Osteocyte (in vitro differentiated cells): ENCODE measurements around the gene SYT2. TPM values are rescaled to one million over a fixed set of nuclear protein-coding genes. Genes with fewer than 3 reads are reported as not detected.
"Not testable (repeated sequence)": the region's sequence is repeated elsewhere in the genome, so short reads cannot be mapped to it uniquely, and the experiment has no call there.

Source experiments
- DNase-seq: peaks from one replicate; pipeline ENCODE4 v3.0.0; 2021; ENCODE audit warnings: mixed read lengths; ENCODE audit not compliant: unreplicated experiment; ENCODE audit errors: extremely low spot score
- H3K27ac Mint-ChIP-seq: one replicate; pipeline ENCODE4 v1.8.0; 2021; ENCODE audit warnings: mild to moderate bottlenecking, mixed read lengths; ENCODE audit not compliant: unreplicated experiment
- H3K27me3 Mint-ChIP-seq: one replicate; pipeline ENCODE4 v1.8.0; 2021; ENCODE audit warnings: mixed read lengths; ENCODE audit not compliant: unreplicated experiment
- H3K36me3 Mint-ChIP-seq: one replicate; pipeline ENCODE4 v1.8.0; 2021; ENCODE audit warnings: mixed read lengths; ENCODE audit not compliant: unreplicated experiment
- H3K4me1 Mint-ChIP-seq: one replicate; pipeline ENCODE4 v1.8.0; 2021; ENCODE audit warnings: mixed read lengths; ENCODE audit not compliant: unreplicated experiment
- H3K4me3 Mint-ChIP-seq: one replicate; pipeline ENCODE4 v1.8.0; 2021; ENCODE audit warnings: mild to moderate bottlenecking, moderate library complexity, mixed read lengths; ENCODE audit not compliant: unreplicated experiment
- H3K9me3 Mint-ChIP-seq: one replicate; pipeline ENCODE4 v1.8.0; 2021; ENCODE audit warnings: mixed read lengths; ENCODE audit not compliant: unreplicated experiment
- total RNA-seq: library from RNA; stranded (reverse); gene quantifications from 2 replicates; pipeline ENCODE4 v1.2.1, GENCODE V29; 2021
- TF ChIP-seq, protein P1 (sequence below): fragments of 200-600 bp; sonication (generic); IDR thresholded peaks from 2 replicates; pipeline ENCODE4 v1.5.0; 2021; ENCODE audit warnings: antibody characterized with exemption, mild to moderate bottlenecking, moderate library complexity

SYT2 gene
- total RNA-seq, 1 donor from 2014 or later = not detected

DNA sequence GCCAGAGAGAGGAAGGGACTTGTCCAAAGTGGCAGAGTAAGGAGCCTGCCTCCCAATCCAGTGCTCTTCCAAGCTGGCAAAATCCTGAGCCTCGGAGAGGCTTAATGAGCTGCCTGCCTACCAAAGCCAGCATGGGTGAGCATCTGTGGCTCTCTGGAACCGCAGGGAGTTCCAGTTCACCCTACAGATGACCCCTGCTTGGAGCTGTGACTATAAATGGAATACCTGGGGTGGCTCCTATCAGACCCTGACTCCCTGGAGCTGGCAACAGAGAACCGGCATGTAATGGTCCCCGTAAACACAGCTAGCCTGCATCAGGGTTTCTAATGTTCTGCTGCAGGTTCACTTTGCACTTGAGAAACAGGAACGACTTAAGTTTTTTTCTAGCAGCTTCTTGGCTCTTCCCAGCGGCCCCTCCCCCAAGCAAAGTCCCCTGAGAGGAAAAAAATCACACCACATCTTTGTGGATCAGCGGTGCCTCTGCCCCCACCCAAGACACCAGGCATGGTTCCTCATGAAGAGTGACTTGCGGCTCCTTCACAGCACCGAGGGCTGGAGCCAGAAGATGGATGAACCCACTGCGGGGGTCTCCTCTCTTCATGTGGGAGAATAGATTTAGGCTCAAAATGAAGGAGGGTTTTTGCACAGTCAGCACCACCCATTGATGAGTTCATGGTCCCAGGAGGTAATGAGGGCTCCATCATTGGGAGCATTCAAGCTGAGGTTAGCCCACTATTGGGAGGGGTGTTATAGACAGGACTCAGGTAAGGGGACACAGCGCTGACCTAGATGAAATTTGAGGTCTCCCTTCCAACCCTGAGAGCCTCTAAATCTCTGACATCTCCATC lies 79.0 kb downstream of the SYT2 start:
- no peak for DNase-seq
- Mint-ChIP-seq H3K27me3 (peaks cover 30% of the 10 kb centered on the region), H3K27ac (no peak overlapping the region), H3K4me1 (no peaks in the 10 kb centered on the region), H3K4me3 (no peak overlapping the region), H3K9me3 (no peaks in the 10 kb centered on the region), H3K36me3 (no peaks in the 10 kb centered on the region)
- TF ChIP-seq, protein P1, sequence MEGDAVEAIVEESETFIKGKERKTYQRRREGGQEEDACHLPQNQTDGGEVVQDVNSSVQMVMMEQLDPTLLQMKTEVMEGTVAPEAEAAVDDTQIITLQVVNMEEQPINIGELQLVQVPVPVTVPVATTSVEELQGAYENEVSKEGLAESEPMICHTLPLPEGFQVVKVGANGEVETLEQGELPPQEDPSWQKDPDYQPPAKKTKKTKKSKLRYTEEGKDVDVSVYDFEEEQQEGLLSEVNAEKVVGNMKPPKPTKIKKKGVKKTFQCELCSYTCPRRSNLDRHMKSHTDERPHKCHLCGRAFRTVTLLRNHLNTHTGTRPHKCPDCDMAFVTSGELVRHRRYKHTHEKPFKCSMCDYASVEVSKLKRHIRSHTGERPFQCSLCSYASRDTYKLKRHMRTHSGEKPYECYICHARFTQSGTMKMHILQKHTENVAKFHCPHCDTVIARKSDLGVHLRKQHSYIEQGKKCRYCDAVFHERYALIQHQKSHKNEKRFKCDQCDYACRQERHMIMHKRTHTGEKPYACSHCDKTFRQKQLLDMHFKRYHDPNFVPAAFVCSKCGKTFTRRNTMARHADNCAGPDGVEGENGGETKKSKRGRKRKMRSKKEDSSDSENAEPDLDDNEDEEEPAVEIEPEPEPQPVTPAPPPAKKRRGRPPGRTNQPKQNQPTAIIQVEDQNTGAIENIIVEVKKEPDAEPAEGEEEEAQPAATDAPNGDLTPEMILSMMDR = no peak

GRCh38 chr1:202630541-202630940 lies 79.7 kb downstream of the SYT2 start:
- Mint-ChIP-seq H3K36me3 (no peaks in the 10 kb centered on the region), H3K4me1 (no peaks in the 10 kb centered on the region), H3K27me3 (peaks cover 27% of the 10 kb centered on the region), H3K4me3 (no peak overlapping the region), H3K27ac (no peak overlapping the region), H3K9me3 (no peaks in the 10 kb centered on the region)
- DNase-seq = no peak
- TF ChIP-seq, protein P1 = no peak

GRCh38 chr1:202630096-202630495 lies 80.2 kb downstream of the SYT2 start:
- H3K27ac Mint-ChIP-seq, H3K36me3 Mint-ChIP-seq, H3K4me3 Mint-ChIP-seq, H3K4me1 Mint-ChIP-seq, DNase-seq, H3K9me3 Mint-ChIP-seq: not testable (repeated sequence)
- H3K27me3 Mint-ChIP-seq = peaks cover 22% of the 10 kb centered on the region

GRCh38 chr1:202629257-202629811 lies 80.9 kb downstream of the SYT2 start:
- not testable (repeated sequence) for H3K9me3 Mint-ChIP-seq, H3K4me3 Mint-ChIP-seq, H3K36me3 Mint-ChIP-seq, DNase-seq, H3K4me1 Mint-ChIP-seq, H3K27ac Mint-ChIP-seq
- peaks cover 17% of the 10 kb centered on the region for H3K27me3 Mint-ChIP-seq

DNA sequence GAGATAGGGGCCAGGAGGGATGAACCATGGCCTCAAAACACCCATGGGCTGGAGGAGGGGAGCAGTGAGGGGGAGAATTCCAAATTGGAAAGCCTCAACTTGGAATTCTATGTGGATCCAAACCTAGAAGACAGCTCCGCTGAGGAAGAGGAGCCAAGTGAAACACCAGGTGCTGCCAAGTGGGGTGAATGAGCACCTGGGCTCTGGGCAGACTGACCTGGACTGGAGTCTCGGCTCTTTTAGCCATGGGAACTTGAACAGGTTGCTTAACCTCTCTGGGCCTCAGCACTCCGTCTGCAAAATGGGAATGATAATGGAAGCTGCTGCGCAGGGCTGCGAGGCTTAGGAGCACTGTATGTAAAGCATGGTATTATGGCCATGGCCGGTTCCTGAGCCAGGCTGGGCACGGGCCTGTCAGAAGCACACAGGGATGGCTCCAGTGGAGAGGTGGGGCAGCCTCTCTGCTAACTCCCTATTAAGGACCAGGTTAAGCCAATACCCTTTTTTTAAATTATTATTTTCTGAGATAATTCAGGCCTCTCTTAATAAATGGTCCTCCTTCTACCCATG lies 81.5 kb downstream of the SYT2 start:
- no peaks in the 10 kb centered on the region for H3K9me3 Mint-ChIP-seq
- peaks cover 16% of the 10 kb centered on the region for H3K27me3 Mint-ChIP-seq
- no peak overlapping the region for H3K27ac Mint-ChIP-seq
- H3K4me1 Mint-ChIP-seq = no peaks in the 10 kb centered on the region
- H3K36me3 Mint-ChIP-seq = no peaks in the 10 kb centered on the region
- no peak for DNase-seq
- H3K4me3 Mint-ChIP-seq = no peak overlapping the region
- TF ChIP-seq, protein P1 = no peak
